GM12878 (cell line): Measurements from ENCODE around the gene PHLDA2. TPM values are rescaled to one million over a fixed set of nuclear protein-coding genes. Genes with fewer than 3 reads are reported as not detected.

Experiments used
- ATAC-seq: fragments of 200-7000 bp; cut with Tn5 transposase; 3 replicates; pipeline ENCODE4 v1.9.1; 2020; ENCODE audit warnings: mild to moderate bottlenecking, moderate library complexity
- BruUV-seq: library from RNA; stranded (reverse); fragments of 400-500 nt; replicated peaks from 2 replicates; lab custom pipeline; 2021; lab: Mats Ljungman, UMichigan
- CTCF ChIA-PET: fragments of 300-600 bp; sonication (Branson Sonifier 250); formaldehyde crosslinking; extraction: SDS; loops from one replicate; lab custom pipeline; 2021; ENCODE audit warnings: inconsistent platforms; lab: Yijun Ruan, JAX
- POLR2A ChIA-PET: fragments of 350-600 bp; formaldehyde crosslinking; extraction: SDS; loops from one replicate; lab custom pipeline; 2021; ENCODE audit warnings: inconsistent platforms; lab: Charles Lee
- RAD21 ChIA-PET: fragments of 300-600 bp; sonication (Branson Sonifier 250); formaldehyde crosslinking; loops from one replicate; lab custom pipeline; 2023; ENCODE audit warnings: antibody characterized with exemption; ENCODE audit not compliant: unreplicated experiment; lab: Charles Lee
- SMC1A ChIA-PET: fragments of 300-600 bp; sonication (Branson Sonifier 250); formaldehyde crosslinking; loops from one replicate; lab custom pipeline; 2023; ENCODE audit not compliant: unreplicated experiment, uncharacterized antibody; lab: Charles Lee
- DNase-seq: peaks from one replicate; pipeline ENCODE4 v3.0.0-alpha.2; 2011; ENCODE audit warnings: low read depth, low spot score
- FAIRE-seq: peaks from 3 replicates; lab custom pipeline; 2011; peaks lifted over from hg19 to GRCh38; lab: Jason Lieb, UNC
- H2AFZ ChIP-seq: 2 replicates; pipeline ENCODE4 v1.6.0; 2011; ENCODE audit warnings: low read depth, low read length, control low read depth; ENCODE audit not compliant: control insufficient read depth
- H3K27ac ChIP-seq: 2 replicates; pipeline ENCODE4 v1.5.1; 2011; ENCODE audit warnings: control low read depth; ENCODE audit not compliant: control insufficient read depth, insufficient read depth
- H3K27me3 ChIP-seq, 2 experiments: replicated peaks in 1 of 2; 2 replicates each; pipeline versions ENCODE4 v1.6.0 to v1.6.1; 2011; ENCODE audit warnings: low read length in 1 of 2; ENCODE audit not compliant: control insufficient read depth in 2 of 2, insufficient read depth in 2 of 2
- H3K36me3 ChIP-seq, 2 experiments: 2 replicates each; pipeline ENCODE4 v1.5.1; 2011; ENCODE audit warnings: low read length in 1 of 2; ENCODE audit not compliant: control insufficient read depth in 2 of 2, insufficient read depth in 2 of 2
- H3K4me1 ChIP-seq: 2 replicates; pipeline ENCODE4 v1.6.1; 2011; ENCODE audit warnings: mild to moderate bottlenecking, low read length, moderate library complexity, mixed read lengths; ENCODE audit not compliant: control insufficient read depth, insufficient read depth
- H3K4me2 ChIP-seq: 2 replicates; pipeline ENCODE4 v1.6.0; 2011; ENCODE audit warnings: control low read depth; ENCODE audit not compliant: control insufficient read depth, insufficient read depth
- H3K4me3 ChIP-seq: fragments of 200-600 bp; sonication (generic); 2 replicates; pipeline ENCODE4 v1.5.1; 2016
- H3K79me2 ChIP-seq: 2 replicates; pipeline ENCODE4 v1.6.0; 2011; ENCODE audit warnings: low read length; ENCODE audit not compliant: control insufficient read depth, insufficient read depth
- H3K9ac ChIP-seq: 2 replicates; pipeline ENCODE4 v1.8.0; 2011; ENCODE audit warnings: low read length, control low read depth, mixed read lengths; ENCODE audit not compliant: control insufficient read depth, insufficient read depth
- H3K9me3 ChIP-seq: replicated peaks from 3 replicates; pipeline ENCODE4 v1.5.1; 2011; ENCODE audit warnings: mild to moderate bottlenecking, low read length; ENCODE audit not compliant: control insufficient read depth, insufficient read depth
- H4K20me1 ChIP-seq: 2 replicates; pipeline ENCODE4 v1.6.0; 2011; ENCODE audit not compliant: control insufficient read depth, insufficient read depth
- BMI1 ChIP-seq: fragments of 450-650 bp; IDR thresholded peaks from 2 replicates; pipeline ENCODE4 v1.6.1; 2016; ENCODE audit warnings: mild to moderate bottlenecking, moderate library complexity, borderline replicate concordance
- CHD4 ChIP-seq: fragments of 200-600 bp; sonication (generic); IDR thresholded peaks from 2 replicates; pipeline ENCODE4 v1.6.1; 2016; ENCODE audit warnings: mild to moderate bottlenecking
- MTA2 ChIP-seq: fragments of 450-650 bp; IDR thresholded peaks from 2 replicates; pipeline ENCODE4 v1.6.1; 2016; ENCODE audit warnings: low read depth, mild to moderate bottlenecking, moderate library complexity
- MTA3 ChIP-seq: IDR thresholded peaks from 2 replicates; pipeline ENCODE4 v1.6.1; 2012; ENCODE audit warnings: low read length, inconsistent platforms, borderline replicate concordance
- NFYB ChIP-seq: IDR thresholded peaks from 2 replicates; pipeline ENCODE4 v1.6.1; 2011; ENCODE audit warnings: low read depth, mild to moderate bottlenecking, low read length, improper control_type of control experiment, moderate library complexity; ENCODE audit not compliant: insufficient read depth
- POLR2A ChIP-seq: IDR thresholded peaks from 2 replicates; pipeline ENCODE4 v1.6.1; 2011; ENCODE audit warnings: low read depth, mild to moderate bottlenecking, low read length
- RBBP5 ChIP-seq: fragments of 200-600 bp; sonication (generic); conservative IDR thresholded peaks from 2 replicates; pipeline ENCODE4 v1.6.1; 2016
- SMAD1 ChIP-seq: fragments of 450-650 bp; IDR thresholded peaks from 2 replicates; pipeline ENCODE4 v1.6.1; 2018; ENCODE audit warnings: mild to moderate bottlenecking, low read depth; ENCODE audit not compliant: partially characterized antibody
- WGBS: methylation state at CpG from one replicate; pipeline ENCODE4 v1.1.6; 2016; ENCODE audit warnings: low lambda C conversion rate; ENCODE audit not compliant: insufficient replicate concordance, insufficient coverage; ENCODE audit errors: missing lambda C conversion rate; 5-methylcytosine and 5-hydroxymethylcytosine counted together
- in situ Hi-C: fragments of 300-500 bp; cut with MboI; formaldehyde crosslinking; loops from 9 replicates; pipeline ENCODE4 v1.14.3; 2018; ENCODE audit warnings: mixed read lengths
- intact Hi-C: fragments of 100-400 bp; cut with micrococcal nuclease; formaldehyde crosslinking; loops from one replicate; pipeline ENCODE4 v1.14.2; 2022; ENCODE audit not compliant: unreplicated experiment
- polyA plus RNA-seq, 11 experiments: library from polyadenylated mRNA; depleted of rRNA in 4 of 11; unstranded in 6 of 11; stranded (reverse) in 5 of 11; fragments of >200 nt; fragmentation: Nextera tagmentation in 4 of 11; fragmentation: Illumina TruSeq in 1 of 11; extraction: Ambion mirVana in 4 of 11; extraction: Trizol in 1 of 11; gene quantifications; 1 replicate in 1 of 11; 2 replicates in 10 of 11; pipeline versions ENCODE4 v1.2.1 to v1.2.3, GENCODE V29; 2011 to 2016; ENCODE audit warnings: inconsistent platforms in 2 of 11, missing spikeins in 2 of 11, low read depth in 1 of 11
- total RNA-seq, 4 experiments: library from RNA; depleted of rRNA in 3 of 4; stranded (reverse); fragments of >200 nt in 3 of 4; fragmentation: Illumina TruSeq in 1 of 4; extraction: Trizol in 1 of 4; gene quantifications; 2 replicates each; pipeline versions ENCODE4 v1.2.1 to v1.2.3, GENCODE V29; 2013 to 2021
- TF ChIP-seq, protein P1 (sequence below): IDR thresholded peaks from 2 replicates; pipeline ENCODE4 v1.6.1; 2011; ENCODE audit warnings: mild to moderate bottlenecking, low read depth, low read length, moderate library complexity; ENCODE audit not compliant: insufficient replicate concordance
- TF ChIP-seq, protein P2 (sequence below): IDR thresholded peaks from 2 replicates; pipeline ENCODE4 v1.6.1; 2012; ENCODE audit warnings: low read depth, low read length, improper control_type of control experiment
- TF ChIP-seq, protein P3 (sequence below), 3 experiments: IDR thresholded peaks in 2 of 3; conservative IDR thresholded peaks in 1 of 3; 2 replicates each; pipeline ENCODE4 v1.5.1; 2011; ENCODE audit warnings: low read depth in 3 of 3, low read length in 3 of 3, mild to moderate bottlenecking in 3 of 3, control low read depth in 2 of 3, moderate library complexity in 2 of 3, inconsistent platforms in 1 of 3, mixed read lengths in 1 of 3; ENCODE audit not compliant: control insufficient read depth in 2 of 3, insufficient read depth in 1 of 3; ENCODE audit errors: extremely low read depth in 1 of 3
- TF ChIP-seq, protein P4 (sequence below): fragments of 450-650 bp; formaldehyde crosslinking; IDR thresholded peaks from 2 replicates; pipeline ENCODE4 v1.4.0; 2020; ENCODE audit warnings: mild to moderate bottlenecking, moderate library complexity

The PHLDA2 gene
- total and polyA plus RNA-seq, 10 of the 15 experiments (the other 5 are each of a cell fraction or from before 2014, with no cell fraction given), result 0.15 to 0.49 (median 0.16) TPM; not detected in 7

DNA sequence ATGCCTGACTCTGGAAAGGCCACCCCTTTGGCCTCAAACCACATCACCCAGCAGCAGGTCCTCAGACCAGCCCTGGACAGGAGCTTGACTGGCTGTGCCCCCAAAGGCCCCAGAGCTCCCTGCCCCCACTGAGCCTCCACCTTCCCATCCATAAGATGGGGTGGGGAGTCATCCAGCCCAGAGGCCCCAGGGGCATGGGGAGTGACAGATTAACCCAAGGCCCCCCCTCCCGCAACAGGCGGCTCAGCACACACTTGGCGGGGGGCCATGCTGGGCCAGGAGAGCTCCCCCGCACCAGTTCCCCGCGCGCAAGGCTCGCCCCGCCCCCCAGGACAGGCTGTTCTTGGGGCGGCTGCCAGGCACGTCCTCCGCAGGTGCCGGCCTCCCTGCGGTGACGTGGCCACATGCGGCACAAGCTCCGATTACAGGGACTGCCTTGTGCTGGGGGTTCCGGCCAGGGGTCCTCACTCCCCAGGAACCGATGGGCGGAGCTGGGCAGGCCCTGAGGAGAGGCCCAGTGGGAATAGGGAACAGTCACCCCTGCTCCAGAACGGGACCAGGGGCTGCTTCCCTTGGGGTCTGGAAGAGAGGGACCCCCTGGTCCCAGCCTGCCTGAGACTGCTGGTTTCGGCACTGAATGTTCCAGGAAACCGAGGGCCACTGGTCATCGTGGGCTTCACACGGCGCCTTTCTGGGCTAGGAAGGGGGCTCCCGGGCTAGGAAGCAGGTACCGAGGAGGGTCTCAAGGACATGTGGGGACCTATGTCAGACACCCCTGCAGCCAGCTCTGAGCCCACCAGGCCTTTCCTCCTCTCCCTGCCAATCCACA, 38.5 kb downstream of the PHLDA2 start (continued):
- TF ChIP-seq CHD4 (no peak), BMI1 (no peak), SMAD1 (no peak), RBBP5 (no peak), MTA3 (no peak)
- TF ChIP-seq, protein P1, sequence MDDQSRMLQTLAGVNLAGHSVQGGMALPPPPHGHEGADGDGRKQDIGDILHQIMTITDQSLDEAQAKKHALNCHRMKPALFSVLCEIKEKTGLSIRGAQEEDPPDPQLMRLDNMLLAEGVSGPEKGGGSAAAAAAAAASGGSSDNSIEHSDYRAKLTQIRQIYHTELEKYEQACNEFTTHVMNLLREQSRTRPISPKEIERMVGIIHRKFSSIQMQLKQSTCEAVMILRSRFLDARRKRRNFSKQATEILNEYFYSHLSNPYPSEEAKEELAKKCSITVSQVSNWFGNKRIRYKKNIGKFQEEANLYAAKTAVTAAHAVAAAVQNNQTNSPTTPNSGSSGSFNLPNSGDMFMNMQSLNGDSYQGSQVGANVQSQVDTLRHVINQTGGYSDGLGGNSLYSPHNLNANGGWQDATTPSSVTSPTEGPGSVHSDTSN, result no peak
- TF ChIP-seq, protein P2, sequence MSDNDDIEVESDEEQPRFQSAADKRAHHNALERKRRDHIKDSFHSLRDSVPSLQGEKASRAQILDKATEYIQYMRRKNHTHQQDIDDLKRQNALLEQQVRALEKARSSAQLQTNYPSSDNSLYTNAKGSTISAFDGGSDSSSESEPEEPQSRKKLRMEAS, result no peak

DNA sequence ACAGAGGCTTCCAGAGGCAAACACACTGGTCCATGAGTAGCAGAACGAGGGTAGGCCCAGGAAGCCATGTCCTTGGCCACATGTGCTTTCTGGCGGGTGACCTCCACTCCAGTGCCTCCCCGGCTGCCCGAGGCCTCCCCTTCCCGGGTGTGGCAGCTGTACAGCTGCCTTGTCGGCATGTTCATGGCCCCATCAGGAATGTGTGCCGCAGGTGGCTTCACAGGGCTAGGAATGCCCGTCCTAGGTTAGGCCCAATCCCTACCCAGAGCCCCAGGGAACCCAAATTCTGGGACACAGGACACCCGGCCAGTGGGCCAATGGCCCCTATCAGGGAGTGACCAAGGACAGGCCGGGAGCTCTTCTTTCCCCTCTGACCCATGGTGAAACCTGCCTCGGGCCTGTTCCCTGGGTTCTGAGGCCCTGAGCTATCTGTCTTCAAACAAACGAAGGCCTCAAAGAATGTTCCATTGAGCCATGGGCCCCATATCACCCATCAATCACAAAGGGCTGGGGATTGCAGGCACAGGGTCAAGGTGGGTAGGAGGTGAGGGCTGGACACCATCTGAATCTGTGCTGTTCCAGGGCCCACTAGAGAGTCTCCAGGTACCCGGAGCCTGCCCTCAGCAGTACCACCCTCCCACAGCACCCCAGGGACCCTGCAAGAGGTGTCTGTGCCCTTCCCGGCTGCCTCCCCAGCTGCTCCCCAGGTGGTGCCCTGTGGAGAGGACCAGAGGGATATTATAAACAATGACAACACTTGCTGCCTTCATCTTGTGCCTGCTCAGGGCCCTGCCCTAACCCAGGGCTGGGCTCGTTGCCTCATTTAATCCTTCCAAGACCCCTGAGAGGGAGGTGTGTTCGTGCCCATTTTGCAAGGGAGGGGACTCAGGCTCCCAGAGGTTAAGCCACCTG, 39.6 kb downstream of the PHLDA2 start:
- H3K79me2 ChIP-seq, result no peaks in the 10 kb centered on the region
- ATAC-seq (no peak), FAIRE-seq (no peak), DNase-seq (no peak)
- ChIA-PET CTCF (interaction anchor here (0.6 to 10.2 kb wide), 11 partner anchors 12 to 469 kb away, joined by 3 to 233 read pairs (median 3); a partner anchor contains a TSS), RAD21 (interaction anchor here (8.3 kb wide), 1 partner anchor 356 kb away, joined by 151 read pairs; no protein-coding TSS in a partner anchor), POLR2A (interaction anchor here (1.2 kb wide), 1 partner anchor 356 kb away, joined by 3 read pairs; no protein-coding TSS in a partner anchor), SMC1A (interaction anchor here (0.6 to 6.9 kb wide), 2 partner anchors 13 to 356 kb away, joined by 3 to 108 read pairs; no protein-coding TSS in a partner anchor)
- no peak overlapping the region for H2AFZ ChIP-seq
- no peak overlapping the region for H3K9ac ChIP-seq
- no peak overlapping the region for H3K27ac ChIP-seq
- H3K9me3 ChIP-seq, result no peaks in the 10 kb centered on the region
- intact Hi-C loops, result loop anchor here (2.0 kb wide), 1 partner anchor 193 kb away; no protein-coding TSS in a partner anchor
- peaks cover 10% of the 10 kb centered on the region for H3K4me1 ChIP-seq
- in situ Hi-C loops, result loop anchor here (5.0 kb wide), 1 partner anchor 357 kb away; no protein-coding TSS in a partner anchor
- no TSS peak for BruUV-seq
- H4K20me1 ChIP-seq, result no peaks in the 10 kb centered on the region
- no peak overlapping the region for H3K4me2 ChIP-seq
- H3K27me3 ChIP-seq, result peaks cover 3 to 6% of the 10 kb centered on the region in 2 experiments; a peak in 3 of 4 replicates
- H3K4me3 ChIP-seq, result no peak overlapping the region
- H3K36me3 ChIP-seq, result no peaks in the 10 kb centered on the region
- WGBS, result 19% methylated on average over 16 of the region's 16 CpGs
- TF ChIP-seq, protein P3, sequence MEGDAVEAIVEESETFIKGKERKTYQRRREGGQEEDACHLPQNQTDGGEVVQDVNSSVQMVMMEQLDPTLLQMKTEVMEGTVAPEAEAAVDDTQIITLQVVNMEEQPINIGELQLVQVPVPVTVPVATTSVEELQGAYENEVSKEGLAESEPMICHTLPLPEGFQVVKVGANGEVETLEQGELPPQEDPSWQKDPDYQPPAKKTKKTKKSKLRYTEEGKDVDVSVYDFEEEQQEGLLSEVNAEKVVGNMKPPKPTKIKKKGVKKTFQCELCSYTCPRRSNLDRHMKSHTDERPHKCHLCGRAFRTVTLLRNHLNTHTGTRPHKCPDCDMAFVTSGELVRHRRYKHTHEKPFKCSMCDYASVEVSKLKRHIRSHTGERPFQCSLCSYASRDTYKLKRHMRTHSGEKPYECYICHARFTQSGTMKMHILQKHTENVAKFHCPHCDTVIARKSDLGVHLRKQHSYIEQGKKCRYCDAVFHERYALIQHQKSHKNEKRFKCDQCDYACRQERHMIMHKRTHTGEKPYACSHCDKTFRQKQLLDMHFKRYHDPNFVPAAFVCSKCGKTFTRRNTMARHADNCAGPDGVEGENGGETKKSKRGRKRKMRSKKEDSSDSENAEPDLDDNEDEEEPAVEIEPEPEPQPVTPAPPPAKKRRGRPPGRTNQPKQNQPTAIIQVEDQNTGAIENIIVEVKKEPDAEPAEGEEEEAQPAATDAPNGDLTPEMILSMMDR (IDR thresholded peaks at IDR 0.05 in 2 of 3, conservative IDR thresholded peaks at IDR 0.05 in 1 of 3; ENCODE audit: control insufficient read depth in 2 of 3, extremely low read depth in 1 of 3, insufficient read depth in 1 of 3, low read depth in 3 of 3, low read length in 3 of 3), result no peak
- no peak for TF ChIP-seq POLR2A
- no peak for TF ChIP-seq NFYB
- TF ChIP-seq, protein P4, sequence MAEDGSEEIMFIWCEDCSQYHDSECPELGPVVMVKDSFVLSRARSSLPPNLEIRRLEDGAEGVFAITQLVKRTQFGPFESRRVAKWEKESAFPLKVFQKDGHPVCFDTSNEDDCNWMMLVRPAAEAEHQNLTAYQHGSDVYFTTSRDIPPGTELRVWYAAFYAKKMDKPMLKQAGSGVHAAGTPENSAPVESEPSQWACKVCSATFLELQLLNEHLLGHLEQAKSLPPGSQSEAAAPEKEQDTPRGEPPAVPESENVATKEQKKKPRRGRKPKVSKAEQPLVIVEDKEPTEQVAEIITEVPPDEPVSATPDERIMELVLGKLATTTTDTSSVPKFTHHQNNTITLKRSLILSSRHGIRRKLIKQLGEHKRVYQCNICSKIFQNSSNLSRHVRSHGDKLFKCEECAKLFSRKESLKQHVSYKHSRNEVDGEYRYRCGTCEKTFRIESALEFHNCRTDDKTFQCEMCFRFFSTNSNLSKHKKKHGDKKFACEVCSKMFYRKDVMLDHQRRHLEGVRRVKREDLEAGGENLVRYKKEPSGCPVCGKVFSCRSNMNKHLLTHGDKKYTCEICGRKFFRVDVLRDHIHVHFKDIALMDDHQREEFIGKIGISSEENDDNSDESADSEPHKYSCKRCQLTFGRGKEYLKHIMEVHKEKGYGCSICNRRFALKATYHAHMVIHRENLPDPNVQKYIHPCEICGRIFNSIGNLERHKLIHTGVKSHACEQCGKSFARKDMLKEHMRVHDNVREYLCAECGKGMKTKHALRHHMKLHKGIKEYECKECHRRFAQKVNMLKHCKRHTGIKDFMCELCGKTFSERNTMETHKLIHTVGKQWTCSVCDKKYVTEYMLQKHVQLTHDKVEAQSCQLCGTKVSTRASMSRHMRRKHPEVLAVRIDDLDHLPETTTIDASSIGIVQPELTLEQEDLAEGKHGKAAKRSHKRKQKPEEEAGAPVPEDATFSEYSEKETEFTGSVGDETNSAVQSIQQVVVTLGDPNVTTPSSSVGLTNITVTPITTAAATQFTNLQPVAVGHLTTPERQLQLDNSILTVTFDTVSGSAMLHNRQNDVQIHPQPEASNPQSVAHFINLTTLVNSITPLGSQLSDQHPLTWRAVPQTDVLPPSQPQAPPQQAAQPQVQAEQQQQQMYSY (CRISPR knock-in tag), result no peak
- TF ChIP-seq MTA2, result no peak
